Kidney epithelial cell (primary cell): ENCODE measurements around the gene EFHD2. TPM values are rescaled to one million over a fixed set of nuclear protein-coding genes. Genes with fewer than 3 reads are reported as not detected.

ENCODE experiments used
- DNase-seq: peaks from one replicate; pipeline ENCODE4 v3.0.0-alpha.2; 2010; ENCODE audit warnings: low read depth
- H3K27me3 ChIP-seq: 2 replicates; pipeline ENCODE4 v1.6.0; 2011; ENCODE audit warnings: low read length; ENCODE audit not compliant: control insufficient read depth, insufficient read depth
- H3K36me3 ChIP-seq: 2 replicates; pipeline ENCODE4 v1.5.1; 2011; ENCODE audit warnings: low read length; ENCODE audit not compliant: control insufficient read depth, insufficient read depth
- H3K4me3 ChIP-seq: 2 replicates; pipeline ENCODE4 v1.5.1; 2011; ENCODE audit warnings: low read depth, mild to moderate bottlenecking, control low read depth, low read length
- CTCF ChIP-seq: IDR thresholded peaks from 2 replicates; pipeline ENCODE4 v1.5.1; 2011; ENCODE audit warnings: mild to moderate bottlenecking, moderate library complexity, low read length, control low read depth, inconsistent platforms; ENCODE audit not compliant: insufficient read depth, poor library complexity, severe bottlenecking
- total RNA-seq: library from RNA; depleted of rRNA; stranded (reverse); fragments of >200 nt; gene quantifications from 2 replicates; pipeline ENCODE4 v1.2.3, GENCODE V29; 2015

The EFHD2 gene
- total RNA-seq, 1 donor from 2014 or later, result 54.6 TPM

GRCh38 chr1:15445390-15446122 is 35.9 kb downstream of the EFHD2 start:
- DNase-seq, result no peak
- TF ChIP-seq CTCF, result no peak
- Histone ChIP-seq H3K27me3 (peaks cover 6% of the 10 kb centered on the region), H3K4me3 (no peak overlapping the region), H3K36me3 (no peaks in the 10 kb centered on the region)

- Histone ChIP-seq H3K36me3 (no peaks in the 10 kb centered on the region), H3K27me3 (peaks cover 6% of the 10 kb centered on the region), H3K4me3 (no peak overlapping the region)
- TF ChIP-seq CTCF, result no peak
- DNase-seq, result no peak
Observed at GRCh38 chr1:15446212-15446611, 36.5 kb downstream of the EFHD2 start.

GRCh38 chr1:15448877-15449462 is 39.3 kb downstream of the EFHD2 start:
- DNase-seq, result no peak
- no peak for TF ChIP-seq CTCF
- H3K36me3 ChIP-seq, result no peaks in the 10 kb centered on the region
- no peak overlapping the region for H3K4me3 ChIP-seq
- H3K27me3 ChIP-seq, result peaks cover 3% of the 10 kb centered on the region

GRCh38 chr1:15449567-15449966 is 39.9 kb downstream of the EFHD2 start:
- Histone ChIP-seq H3K36me3 (no peaks in the 10 kb centered on the region), H3K4me3 (no peak overlapping the region), H3K27me3 (peaks cover 3% of the 10 kb centered on the region)
- no peak for DNase-seq
- TF ChIP-seq CTCF, result no peak

GRCh38 chr1:15451014-15451722 is 41.5 kb downstream of the EFHD2 start:
- Histone ChIP-seq H3K36me3 (no peaks in the 10 kb centered on the region), H3K27me3 (no peaks in the 10 kb centered on the region), H3K4me3 (no peak overlapping the region)
- no peak for TF ChIP-seq CTCF
- no peak for DNase-seq
